Ramos (cell line): ENCODE data around the gene FOXA3.
"Not testable (repeated sequence)": the region's sequence is repeated elsewhere in the genome, so short reads cannot be mapped to it uniquely, and the experiment has no call there.

Experiments used
- in situ Hi-C: fragments of 300-500 bp; cut with MboI; formaldehyde crosslinking; loops from one replicate; pipeline ENCODE4 v1.14.3; 2022; ENCODE audit warnings: low sequenced_read_pairs; ENCODE audit not compliant: unreplicated experiment

Gene FOXA3

GRCh38 chr19:45886427-45887199, 22.5 kb downstream of the FOXA3 start:
- in situ Hi-C loops, result no loop called here

- in situ Hi-C loops, result no loop called here
Observed at GRCh38 chr19:45887200-45887710, 23.1 kb downstream of the FOXA3 start.

GRCh38 chr19:45889210-45889885, 25.2 kb downstream of the FOXA3 start:
- in situ Hi-C loops, result no loop called here

DNA sequence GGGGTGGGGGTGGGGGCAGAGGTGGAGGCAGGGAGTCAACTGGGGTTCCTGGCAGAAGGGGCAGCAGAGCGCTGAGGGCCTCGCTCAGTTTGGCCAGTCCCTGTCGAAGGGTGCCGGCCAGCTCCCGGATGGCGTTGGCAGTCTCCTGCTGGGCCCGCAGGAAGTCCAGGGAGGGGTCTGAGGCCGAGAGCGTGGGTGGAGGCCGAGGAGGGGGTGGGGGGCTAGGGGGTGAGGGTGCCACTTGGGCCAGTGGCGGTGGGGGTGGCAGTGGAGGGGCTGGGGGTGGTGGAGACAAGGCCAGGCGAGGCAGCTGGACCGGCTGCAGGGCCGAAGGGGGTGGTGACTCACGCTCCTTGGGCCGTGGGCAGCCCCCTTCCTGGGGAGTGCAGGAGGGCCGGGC, 26.8 kb downstream of the FOXA3 start:
- in situ Hi-C loops, result no loop called here

- in situ Hi-C loops, result no loop called here
Observed at GRCh38 chr19:45895519-45895972, 31.4 kb downstream of the FOXA3 start.

DNA sequence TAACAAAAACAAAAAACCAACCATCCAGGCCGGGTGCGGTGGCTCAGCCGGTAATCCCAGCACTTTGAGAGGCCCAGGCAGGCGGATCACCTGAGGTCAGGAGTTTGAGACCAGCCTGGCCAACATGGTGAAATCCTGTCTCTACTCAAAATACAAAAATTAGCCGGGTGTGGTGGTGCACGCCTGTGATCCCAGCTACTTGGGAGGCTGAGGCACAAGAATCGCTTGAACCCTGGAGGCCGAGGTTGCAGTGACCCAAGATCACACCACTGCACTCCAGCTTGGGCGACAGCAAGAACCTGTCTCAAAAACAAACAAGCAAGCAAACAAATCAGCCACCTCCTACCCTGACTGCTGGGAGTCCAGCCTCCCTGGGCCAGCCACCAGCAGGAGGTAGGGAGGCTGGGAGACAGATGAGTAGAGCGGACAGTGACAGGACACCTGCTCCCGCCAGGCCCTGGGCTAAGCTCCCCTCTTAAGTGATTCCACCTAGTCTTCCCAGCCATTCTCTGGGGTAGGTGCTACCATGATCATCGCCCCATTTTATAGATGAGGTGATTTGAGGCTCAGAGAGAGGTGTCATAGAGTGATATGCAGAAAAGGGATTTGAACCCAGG, 32.0 kb downstream of the FOXA3 start:
- in situ Hi-C loops, result not testable (repeated sequence)

DNA sequence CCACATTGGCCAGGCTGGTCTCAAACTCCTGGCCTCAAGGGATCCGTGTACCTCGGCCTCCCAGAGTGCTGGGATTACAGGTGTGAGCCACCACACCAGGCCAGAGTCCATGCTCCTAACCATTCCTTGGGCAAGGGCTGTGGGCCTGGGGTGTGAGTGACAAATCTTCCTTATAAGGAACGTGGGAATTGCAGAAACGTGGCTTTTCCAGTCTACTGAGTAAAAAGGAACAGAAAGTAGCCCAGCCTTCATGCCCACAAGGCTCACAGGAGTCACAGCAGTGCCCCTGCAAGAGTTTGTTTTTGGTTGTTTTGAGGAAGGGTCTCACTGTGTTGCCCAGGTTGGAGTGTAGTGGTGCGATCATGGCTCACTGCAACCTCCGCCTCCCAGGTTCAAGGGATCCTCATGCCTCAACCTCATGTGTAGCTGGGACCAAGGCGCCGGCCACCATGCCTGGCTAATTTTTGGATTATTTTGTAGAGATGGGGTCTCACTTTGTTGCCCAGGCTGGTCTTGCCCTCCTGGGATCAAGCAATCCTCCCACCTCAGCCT, 33.2 kb downstream of the FOXA3 start:
- in situ Hi-C loops, result no loop called here

DNA sequence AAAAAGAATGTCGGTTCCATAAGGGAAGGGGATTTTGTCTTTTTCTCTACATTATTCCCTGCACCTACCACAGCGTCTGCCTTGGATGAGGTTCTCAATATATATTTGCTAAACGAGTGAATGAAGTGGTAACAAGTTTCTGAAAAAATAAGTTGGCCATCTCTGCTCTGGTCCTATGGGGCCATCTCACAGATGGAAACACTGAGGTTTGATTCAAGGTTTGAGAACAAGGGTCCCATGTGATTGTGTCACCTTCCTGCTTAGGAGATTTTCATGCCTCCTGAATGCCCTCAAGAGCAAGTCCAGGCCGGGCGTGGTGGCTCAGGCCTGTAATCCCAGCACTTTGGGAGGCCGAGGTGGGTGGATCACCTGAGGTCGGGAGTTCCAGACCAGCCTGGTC, 35.1 kb downstream of the FOXA3 start:
- in situ Hi-C loops, result no loop called here

DNA sequence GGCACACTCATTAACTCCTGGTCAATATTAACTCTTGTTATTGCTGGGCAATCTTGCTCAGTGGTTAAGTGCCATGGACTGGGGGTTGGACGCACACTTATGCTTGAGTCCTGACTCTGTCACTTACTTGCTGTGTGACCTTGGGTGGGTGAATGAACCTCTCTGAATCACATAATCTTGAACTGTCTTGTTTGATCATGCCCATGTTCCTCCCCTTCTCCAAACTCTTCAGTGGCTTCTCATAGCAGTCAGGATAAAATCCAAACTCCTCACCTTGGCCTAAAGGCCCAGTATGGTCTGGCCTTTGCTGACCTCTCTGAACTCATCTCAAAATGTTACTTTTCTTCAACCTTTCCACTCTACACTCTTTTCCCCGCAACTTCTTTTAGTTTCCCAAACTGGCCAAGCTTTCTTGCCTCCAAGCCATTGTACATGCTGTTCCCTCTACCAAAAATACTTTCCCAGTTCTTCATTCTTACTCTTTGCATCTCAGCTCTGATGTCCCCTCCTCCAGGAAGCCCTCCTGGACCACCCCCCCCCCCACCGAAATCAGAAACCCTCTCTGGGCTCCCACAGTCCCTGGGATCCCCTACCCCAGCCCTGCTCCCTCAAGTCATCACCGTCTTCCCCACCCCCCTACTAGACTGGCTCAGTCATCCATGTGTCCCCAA, 35.9 kb downstream of the FOXA3 start:
- in situ Hi-C loops, result no loop called here

DNA sequence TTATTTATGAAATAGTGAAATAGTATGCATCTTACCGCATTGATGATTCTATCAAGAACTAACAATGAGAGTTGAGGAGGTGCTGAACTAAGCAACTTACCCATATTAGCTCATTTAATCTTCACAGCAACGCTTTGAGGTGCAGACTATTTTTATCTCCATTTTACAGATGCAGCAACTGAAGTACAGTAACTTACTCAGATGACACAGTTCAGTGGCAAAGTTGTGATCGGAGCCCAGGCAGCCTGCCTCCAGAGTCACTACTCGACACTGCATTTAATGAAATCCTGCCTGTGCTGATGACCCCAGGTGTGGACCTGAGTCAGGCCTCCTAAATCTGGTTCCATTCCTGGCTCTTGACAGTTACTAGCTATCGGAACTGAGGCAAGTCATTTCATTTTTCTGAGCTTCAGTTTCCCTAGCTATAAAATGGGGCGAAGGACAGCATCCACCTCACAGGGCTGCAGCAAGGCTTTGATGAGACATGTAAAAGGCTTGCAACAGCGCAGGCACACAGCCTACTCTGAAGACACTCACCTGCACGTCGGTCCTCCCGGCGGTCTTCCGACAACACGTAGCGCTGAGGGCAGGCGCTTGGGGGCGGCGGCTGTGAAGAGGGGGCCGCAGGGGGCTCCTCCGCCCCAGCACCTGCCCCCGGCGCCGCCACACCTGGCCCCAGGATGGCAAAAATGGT, 36.8 kb downstream of the FOXA3 start:
- in situ Hi-C loops, result no loop called here

DNA sequence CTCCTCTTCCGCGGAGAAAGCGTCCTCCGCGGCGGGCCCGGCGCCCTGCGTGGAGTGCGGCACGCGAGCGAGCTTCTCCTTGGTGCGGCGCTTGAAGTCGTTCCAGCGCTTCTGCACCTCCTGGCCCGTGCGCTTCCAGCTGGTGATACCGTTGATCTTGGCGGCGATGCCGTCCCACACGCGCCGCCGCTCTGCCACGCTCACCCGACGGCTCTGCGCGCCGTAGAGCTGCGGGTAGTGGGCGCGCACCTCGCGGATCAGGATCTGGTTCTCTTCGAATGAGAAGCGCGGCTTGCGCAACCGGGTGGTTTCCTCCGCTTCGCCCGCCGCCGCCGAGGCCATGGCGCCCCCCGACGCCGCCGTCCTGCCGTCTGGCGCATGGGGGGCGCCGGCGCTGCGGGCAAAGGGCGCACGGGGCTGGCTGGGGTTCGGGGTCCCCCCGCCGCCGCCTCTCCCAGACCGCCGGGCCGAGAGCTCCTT, 37.3 kb downstream of the FOXA3 start:
- in situ Hi-C loops, result no loop called here

GRCh38 chr19:45901912-45902650, 38.0 kb downstream of the FOXA3 start, which contains the start of gene MYPOP:
Gene MYPOP, minus strand, starts transcription at chr19:45902613. Its CDS starts 840 bp downstream, at chr19:45901773.
- in situ Hi-C loops, result no loop called here

DNA sequence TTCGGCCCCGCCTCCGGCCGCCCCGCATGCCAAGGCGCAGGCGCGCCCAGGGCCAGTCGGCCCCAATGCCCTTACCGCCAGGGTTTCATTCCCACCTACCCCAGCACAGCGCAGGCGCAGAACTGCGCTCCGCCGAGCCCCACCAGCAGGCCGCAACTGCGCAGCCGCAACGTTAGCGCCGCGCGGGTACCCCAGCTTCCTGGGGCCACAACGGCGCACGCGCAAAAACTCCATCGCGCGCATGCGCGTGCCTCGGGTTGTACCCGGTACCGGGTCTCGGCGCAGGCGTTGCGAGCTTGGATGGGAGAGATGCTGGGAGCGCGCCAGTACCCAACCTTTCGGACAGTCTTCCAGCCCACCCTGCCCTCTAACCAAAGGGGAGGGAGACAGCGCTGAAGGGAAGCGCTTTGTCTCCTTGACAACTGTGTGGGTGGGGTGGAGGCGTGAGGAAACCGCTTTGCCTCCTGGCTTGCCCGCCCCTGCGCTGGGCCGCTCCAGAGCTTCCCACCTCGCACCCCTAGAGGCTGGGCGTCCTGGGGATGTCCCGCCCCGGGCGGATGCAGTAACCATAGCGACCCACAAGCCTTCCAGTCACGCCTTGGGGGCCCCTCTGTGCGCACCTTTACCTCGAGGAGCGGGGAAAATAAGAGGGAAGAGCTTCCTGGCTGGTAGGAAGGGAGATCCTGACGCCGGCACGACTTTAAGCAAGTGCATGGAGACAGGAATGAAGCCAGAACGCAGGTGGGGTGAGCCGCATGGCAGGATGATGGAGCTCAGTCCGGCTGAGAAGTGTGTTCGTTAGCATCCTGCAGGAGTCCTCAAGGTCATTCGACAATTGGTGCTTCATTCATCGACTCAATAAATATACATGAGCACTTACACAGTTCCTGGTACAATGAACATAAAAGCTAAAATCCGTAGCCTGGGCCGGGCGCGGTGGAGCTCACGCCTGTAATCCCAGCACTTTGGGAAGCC, 38.8 kb downstream of the FOXA3 start:
- in situ Hi-C loops, result no loop called here

DNA sequence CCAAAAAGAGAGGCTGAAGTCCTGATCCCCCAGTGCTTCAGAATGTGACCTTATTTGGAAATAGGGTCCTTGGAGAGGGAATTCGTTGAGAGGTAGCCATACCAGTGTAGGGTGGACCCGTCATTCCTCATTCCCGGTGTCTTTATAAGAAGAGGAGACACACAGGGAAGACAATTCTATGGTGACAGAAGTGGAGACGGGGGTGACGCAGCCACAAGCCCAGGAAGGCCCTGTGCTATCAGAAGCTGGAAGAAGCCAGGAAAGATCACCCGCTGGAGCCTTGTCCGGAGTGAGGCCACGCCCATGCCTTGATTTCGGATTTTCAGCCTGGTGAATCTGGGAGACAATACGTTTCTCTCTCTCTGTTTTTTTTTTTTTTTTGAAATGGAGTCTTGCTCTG, 40.9 kb downstream of the FOXA3 start:
- in situ Hi-C loops, result no loop called here

DNA sequence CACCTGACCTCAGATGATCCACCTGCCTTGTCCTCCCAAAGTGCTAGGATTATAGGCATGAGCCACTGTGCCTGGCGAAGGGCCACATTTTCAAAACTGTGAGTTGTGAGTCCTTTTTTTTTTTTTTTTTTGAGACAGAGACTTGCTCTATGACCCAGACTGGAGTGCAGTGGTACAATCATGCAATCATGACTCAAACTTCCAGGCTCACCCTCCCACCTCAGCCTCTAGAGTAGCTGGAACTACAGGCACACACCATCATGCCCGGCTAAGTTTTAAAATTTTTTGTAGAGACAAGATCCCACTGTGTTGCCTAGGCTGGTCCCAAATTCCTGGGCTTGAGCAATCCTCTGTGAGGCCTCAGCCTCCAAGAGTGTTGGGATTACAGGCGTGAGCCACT, 42.1 kb downstream of the FOXA3 start:
- in situ Hi-C loops, result no loop called here

- in situ Hi-C loops, result no loop called here
Observed at GRCh38 chr19:45908956-45909355, 44.8 kb downstream of the FOXA3 start.

- in situ Hi-C loops, result no loop called here
Observed at GRCh38 chr19:45911291-45911690, 47.2 kb downstream of the FOXA3 start.
